A549 (cell line): ENCODE measurements around the gene PRKN.

Experiments used
- CHD2 ChIP-seq: fragments of 150-350 bp; IDR thresholded peaks from 2 replicates; pipeline ENCODE4 v1.6.1; 2014; ENCODE audit warnings: low read length; ENCODE audit not compliant: partially characterized antibody
- CTCF ChIP-seq: fragments of >200 bp; sonication (Bioruptor Twin); formaldehyde crosslinking; IDR thresholded peaks from 3 replicates; pipeline ENCODE4 v1.5.1; 2016
- HES2 ChIP-seq: fragments of >200 bp; sonication (Bioruptor Twin); formaldehyde crosslinking; IDR thresholded peaks from 2 replicates; pipeline ENCODE4 v1.6.1; 2016
- PHF8 ChIP-seq: fragments of 200-600 bp; sonication (generic); IDR thresholded peaks from 2 replicates; pipeline ENCODE4 v1.6.1; 2016; ENCODE audit warnings: low read depth, mild to moderate bottlenecking, antibody characterized with exemption, moderate library complexity, borderline replicate concordance
- POLR2A ChIP-seq: IDR thresholded peaks from 2 replicates; pipeline ENCODE4 v1.6.1; 2012; ENCODE audit warnings: mild to moderate bottlenecking, low read length
- RFX5 ChIP-seq: fragments of 450-650 bp; IDR thresholded peaks from 2 replicates; pipeline ENCODE4 v1.7.1; 2014; ENCODE audit warnings: antibody characterized with exemption, mild to moderate bottlenecking, moderate library complexity
- RNF2 ChIP-seq: fragments of 200-600 bp; sonication (generic); IDR thresholded peaks from 2 replicates; pipeline ENCODE4 v1.6.1; 2016; ENCODE audit warnings: low read depth, mild to moderate bottlenecking, antibody characterized with exemption, moderate library complexity, borderline replicate concordance
- TF ChIP-seq, protein P1 (sequence below): IDR thresholded peaks from 2 replicates; pipeline ENCODE4 v1.6.1; 2012
- TF ChIP-seq, protein P2 (sequence below): fragments of 200-600 bp; sonication (generic); IDR thresholded peaks from 2 replicates; pipeline ENCODE4 v1.6.1; 2016; ENCODE audit warnings: antibody characterized with exemption, mild to moderate bottlenecking, moderate library complexity

GRCh38 chr6:161826512-161826911 lies 901.1 kb downstream of the PRKN start:
- TF ChIP-seq CTCF (no peak), RFX5 (no peak), POLR2A (no peak), PHF8 (no peak), HES2 (no peak), RNF2 (no peak), CHD2 (no peak)
- TF ChIP-seq, protein P1, sequence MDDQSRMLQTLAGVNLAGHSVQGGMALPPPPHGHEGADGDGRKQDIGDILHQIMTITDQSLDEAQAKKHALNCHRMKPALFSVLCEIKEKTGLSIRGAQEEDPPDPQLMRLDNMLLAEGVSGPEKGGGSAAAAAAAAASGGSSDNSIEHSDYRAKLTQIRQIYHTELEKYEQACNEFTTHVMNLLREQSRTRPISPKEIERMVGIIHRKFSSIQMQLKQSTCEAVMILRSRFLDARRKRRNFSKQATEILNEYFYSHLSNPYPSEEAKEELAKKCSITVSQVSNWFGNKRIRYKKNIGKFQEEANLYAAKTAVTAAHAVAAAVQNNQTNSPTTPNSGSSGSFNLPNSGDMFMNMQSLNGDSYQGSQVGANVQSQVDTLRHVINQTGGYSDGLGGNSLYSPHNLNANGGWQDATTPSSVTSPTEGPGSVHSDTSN: no peak
- TF ChIP-seq, protein P2, sequence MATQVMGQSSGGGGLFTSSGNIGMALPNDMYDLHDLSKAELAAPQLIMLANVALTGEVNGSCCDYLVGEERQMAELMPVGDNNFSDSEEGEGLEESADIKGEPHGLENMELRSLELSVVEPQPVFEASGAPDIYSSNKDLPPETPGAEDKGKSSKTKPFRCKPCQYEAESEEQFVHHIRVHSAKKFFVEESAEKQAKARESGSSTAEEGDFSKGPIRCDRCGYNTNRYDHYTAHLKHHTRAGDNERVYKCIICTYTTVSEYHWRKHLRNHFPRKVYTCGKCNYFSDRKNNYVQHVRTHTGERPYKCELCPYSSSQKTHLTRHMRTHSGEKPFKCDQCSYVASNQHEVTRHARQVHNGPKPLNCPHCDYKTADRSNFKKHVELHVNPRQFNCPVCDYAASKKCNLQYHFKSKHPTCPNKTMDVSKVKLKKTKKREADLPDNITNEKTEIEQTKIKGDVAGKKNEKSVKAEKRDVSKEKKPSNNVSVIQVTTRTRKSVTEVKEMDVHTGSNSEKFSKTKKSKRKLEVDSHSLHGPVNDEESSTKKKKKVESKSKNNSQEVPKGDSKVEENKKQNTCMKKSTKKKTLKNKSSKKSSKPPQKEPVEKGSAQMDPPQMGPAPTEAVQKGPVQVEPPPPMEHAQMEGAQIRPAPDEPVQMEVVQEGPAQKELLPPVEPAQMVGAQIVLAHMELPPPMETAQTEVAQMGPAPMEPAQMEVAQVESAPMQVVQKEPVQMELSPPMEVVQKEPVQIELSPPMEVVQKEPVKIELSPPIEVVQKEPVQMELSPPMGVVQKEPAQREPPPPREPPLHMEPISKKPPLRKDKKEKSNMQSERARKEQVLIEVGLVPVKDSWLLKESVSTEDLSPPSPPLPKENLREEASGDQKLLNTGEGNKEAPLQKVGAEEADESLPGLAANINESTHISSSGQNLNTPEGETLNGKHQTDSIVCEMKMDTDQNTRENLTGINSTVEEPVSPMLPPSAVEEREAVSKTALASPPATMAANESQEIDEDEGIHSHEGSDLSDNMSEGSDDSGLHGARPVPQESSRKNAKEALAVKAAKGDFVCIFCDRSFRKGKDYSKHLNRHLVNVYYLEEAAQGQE: no peak
